Heart right ventricle (tissue), 16 donors: ENCODE results near the gene THSD8. TPM values are rescaled to one million over a fixed set of nuclear protein-coding genes. Genes with fewer than 3 reads are reported as not detected.

Experiments used
- ATAC-seq, 8 donors: fragments of 200-7000 bp; cut with Tn5 transposase; one replicate each; pipeline ENCODE4 v1.9.1; 2020; ENCODE audit warnings: mild to moderate bottlenecking in 8 of 8, moderate library complexity in 8 of 8, moderate number of reproducible peaks in 1 of 8
- DNase-seq, 2 donors: peaks; one replicate each; pipeline ENCODE4 v3.0.0-alpha.2; 2020
- H3K27ac ChIP-seq, 10 donors: fragments of 200-600 bp; sonication (generic) in 2 of 10; one replicate each; pipeline versions ENCODE4 v1.5.0 to v1.8.0; 2020 to 2022; ENCODE audit warnings: mild to moderate bottlenecking in 3 of 10
- H3K27me3 ChIP-seq, 7 donors: fragments of 200-600 bp; one replicate each; pipeline ENCODE4 v1.8.0; 2021 to 2022; ENCODE audit warnings: mild to moderate bottlenecking in 2 of 7
- H3K36me3 ChIP-seq, 9 donors: fragments of 200-600 bp; sonication (generic) in 1 of 9; one replicate each; pipeline versions ENCODE4 v1.5.0 to v1.8.0; 2020 to 2022; ENCODE audit warnings: mild to moderate bottlenecking in 2 of 9
- H3K4me1 ChIP-seq, 9 donors: fragments of 200-600 bp; sonication (generic) in 1 of 9; one replicate each; pipeline versions ENCODE4 v1.5.0 to v1.8.0; 2020 to 2022; ENCODE audit warnings: mild to moderate bottlenecking in 4 of 9
- H3K4me3 ChIP-seq, 10 donors: fragments of 200-600 bp; sonication (generic) in 2 of 10; one replicate each; pipeline versions ENCODE4 v1.5.0 to v1.8.0; 2020 to 2022; ENCODE audit warnings: mild to moderate bottlenecking in 7 of 10, moderate library complexity in 2 of 10
- H3K9me3 ChIP-seq, 11 donors: fragments of 200-600 bp in 10 of 11; sonication (generic) in 2 of 11; one replicate each; pipeline versions ENCODE4 v1.5.0 to v1.8.0; 2013 to 2022; ENCODE audit warnings: mild to moderate bottlenecking in 2 of 11, control low read depth in 1 of 11, moderate library complexity in 1 of 11
- CTCF ChIP-seq, 9 donors: fragments of 200-600 bp; sonication (generic) in 2 of 9; IDR thresholded peaks; one replicate each; pipeline versions ENCODE4 v1.5.0 to v1.8.0; 2021 to 2022; ENCODE audit warnings: antibody characterized with exemption in 9 of 9, mild to moderate bottlenecking in 5 of 9, moderate library complexity in 1 of 9
- WGBS, 2 donors: extraction: QIAGEN DNeasy Blood & Tissue Kit; methylation state at CpG; one replicate each; pipeline ENCODE4 v1.1.7; 2013; ENCODE audit warnings: inconsistent platforms in 1 of 2; 5-methylcytosine and 5-hydroxymethylcytosine counted together
- intact Hi-C, 10 donors: fragments of 100-400 bp; cut with DNase I; formaldehyde crosslinking; loops; one replicate each; pipeline versions ENCODE4 v1.11.1 to v1.14.2; 2022
- polyA plus RNA-seq, 2 donors: library from polyadenylated mRNA; stranded (reverse); fragments of 200-250 nt; gene quantifications; one replicate each; pipeline ENCODE4 v1.2.3, GENCODE V29; 2013
- total RNA-seq, 10 donors: library from RNA; stranded (reverse); fragmentation: NEBNext Ultra II Directional in 3 of 10; extraction: Animal tissue kit (Norgen Biotek cat#: 25700) in 3 of 10; gene quantifications; one replicate each; pipeline versions ENCODE4 v1.2.1 to v1.2.4, GENCODE V29; 2021 to 2023
- donor health status: Arrhythmogenic right ventricular cardiomyopathy.
- donor health status: ischemic (EF 13 %, LVEDD 7.1; RV severe dilation, severe dysfunction).
- donor health status: healthy with polysubstance abuse.
- donor health status: DM: no; HTN: yes; CAD: no.
- donor health status: DM: no; HTN: no; CAD: no.
- donor health status: ischemic (EF 25% LVEDD 6.9; RV normal size, moderate dysfunction).
- donor health status: ischemic (EF 25% LVEDD 5.7; RV mildly dilated, moderate dysfunction).
- donor health status: healthy.
- donor health status: DM: yes; HTN: yes; CAD: no.
- donor health status: Ischemic cardiomyopathy.
- donor health status: ischemic (EF 35%, LVEDD 5.7; RV mildly dilated, moderate dysfunction).
- donor health status: nonischemic (EF 11% LVEDD 7.7; RV severe dilation, severe dysfunction).
- donor health status: DM: yes; HTN: yes; CAD: no.
- donor health status: PGD.
- donor health status: ischemic (EF 29% LVEDD 5.4; RV normal size, mild dysfunction).
- donor health status: nonischemic (EF 23%, LVEDD 6.1; RV moderate dilation, normal function).

The THSD8 gene
- total and polyA plus RNA-seq, 12 donors: 0.72 to 4.8 (median 2.5) TPM

- DNase-seq (peak in 1 of 2 donors; percentile 19), ATAC-seq (no peak)
- Histone ChIP-seq H3K36me3 (no peaks in the 10 kb centered on the region), H3K9me3 (no peaks in the 10 kb centered on the region), H3K27ac (no peak overlapping the region), H3K27me3 (peaks cover 36 to 100% (median 96%) of the 10 kb centered on the region in 7 donors), H3K4me1 (peaks cover 4 to 35% (median 17%) of the 10 kb centered on the region in 9 donors), H3K4me3 (no peak overlapping the region)
- intact Hi-C loops: no loop called here
- 5 to 7% methylated on average over 39 of the region's 39 CpGs for WGBS, 2 donors
- TF ChIP-seq CTCF (IDR thresholded peaks at IDR 0.05): no peak
These were observed 33.3 kb downstream of the THSD8 start for GRCh38 chr19:12834976-12835757.

- no peak for TF ChIP-seq CTCF (IDR thresholded peaks at IDR 0.05)
- Histone ChIP-seq H3K27ac (no peak overlapping the region), H3K9me3 (no peaks in the 10 kb centered on the region), H3K4me1 (peaks cover 4 to 45% (median 23%) of the 10 kb centered on the region in 9 donors), H3K4me3 (no peak overlapping the region), H3K27me3 (peaks cover 39 to 100% (median 99%) of the 10 kb centered on the region in 7 donors), H3K36me3 (no peaks in the 10 kb centered on the region)
- intact Hi-C loops: no loop called here
- no peak for DNase-seq
- ATAC-seq: no peak
- WGBS, 2 donors: 4 to 7% methylated on average over 6 of the region's 6 CpGs
These were observed 34.6 kb downstream of the THSD8 start for GRCh38 chr19:12836529-12836863.

GRCh38 chr19:12837225-12837624, 35.4 kb downstream of the THSD8 start:
- H3K4me3 ChIP-seq: no peak overlapping the region
- no peaks in the 10 kb centered on the region for H3K9me3 ChIP-seq
- DNase-seq (no peak), ATAC-seq (no peak)
- TF ChIP-seq CTCF (IDR thresholded peaks at IDR 0.05): no peak
- intact Hi-C loops: no loop called here
- H3K27ac ChIP-seq: no peak overlapping the region
- 82 to 90% methylated on average over 4 of the region's 4 CpGs for WGBS, 2 donors
- H3K36me3 ChIP-seq: no peaks in the 10 kb centered on the region
- peaks cover 36 to 100% (median 99%) of the 10 kb centered on the region in 7 donors for H3K27me3 ChIP-seq
- H3K4me1 ChIP-seq: peaks cover 4 to 46% (median 23%) of the 10 kb centered on the region in 9 donors

GRCh38 chr19:12838182-12838885, 36.5 kb downstream of the THSD8 start, which contains the start of gene MAST1:
Gene MAST1, plus strand, starts transcription at chr19:12838515. Its CDS starts 58 bp downstream, at chr19:12838573.
- Histone ChIP-seq H3K4me1 (peaks cover 4 to 36% (median 23%) of the 10 kb centered on the region in 9 donors), H3K36me3 (no peaks in the 10 kb centered on the region), H3K9me3 (no peaks in the 10 kb centered on the region), H3K27ac (no peak within 1 kb of the TSS), H3K4me3 (peak within 1 kb of the TSS in 8 of 10 donors; percentile 7 to 38 (median 31)), H3K27me3 (peaks cover 29 to 100% (median 99%) of the 10 kb centered on the region in 7 donors)
- peak; percentile 33 to 64 (median 37) for TF ChIP-seq CTCF (IDR thresholded peaks at IDR 0.05)
- intact Hi-C loops: no loop called here
- WGBS, 2 donors: 1% methylated on average over 27 to 55 of the region's 69 CpGs
- DNase-seq (peak in 1 of 2 donors; percentile 25), ATAC-seq (peak in 7 of 8 donors; percentile 38 to 61 (median 49))
